AG10803 (cell line): ENCODE measurements around the gene PAK4.
"Not testable (repeated sequence)": the region's sequence is repeated elsewhere in the genome, so short reads cannot be mapped to it uniquely, and the experiment has no call there.

Source experiments
- DNase-seq: peaks from one replicate; pipeline ENCODE4 v3.0.0; 2010; ENCODE audit warnings: low read depth
- H3K4me3 ChIP-seq: 2 replicates; pipeline ENCODE4 v1.5.1; 2011; ENCODE audit warnings: mild to moderate bottlenecking, low read length, control low read depth
- TF ChIP-seq, protein P1 (sequence below): conservative IDR thresholded peaks from 2 replicates; pipeline ENCODE4 v1.5.1; 2011; ENCODE audit warnings: mild to moderate bottlenecking, low read length, control low read depth, inconsistent platforms

The PAK4 gene

DNA sequence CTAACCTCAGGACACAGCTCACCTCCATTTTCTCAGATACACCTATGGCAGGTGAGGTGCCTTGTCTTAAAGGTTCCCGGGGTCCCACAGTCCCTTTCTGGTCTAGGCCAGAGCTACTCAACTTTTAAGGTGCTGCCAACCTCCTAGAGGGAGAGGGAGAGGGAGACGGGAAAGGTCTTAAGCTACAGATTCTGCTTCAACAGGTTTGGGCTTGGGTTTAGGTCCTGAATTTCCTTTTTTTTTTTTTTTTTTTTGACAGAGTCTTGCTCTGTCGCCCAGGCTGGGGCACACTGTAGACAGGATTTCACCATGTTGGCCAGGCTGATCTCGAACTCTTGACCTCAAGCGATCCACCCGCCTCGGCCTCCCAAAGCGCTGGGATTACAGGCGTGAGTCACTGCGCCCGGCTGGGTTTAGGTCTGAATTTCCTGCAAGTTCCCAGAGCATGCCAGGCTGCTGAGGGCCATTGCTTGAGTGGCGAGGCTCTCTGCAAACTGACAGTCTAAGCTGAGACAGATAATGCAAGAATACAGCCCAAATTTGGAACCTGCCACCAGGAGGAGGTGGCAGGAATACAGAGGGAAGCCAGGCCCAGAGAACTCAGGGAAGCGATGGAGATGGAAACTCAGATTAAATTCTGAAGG lies 86.3 kb downstream of the PAK4 start:
- H3K4me3 ChIP-seq, result no peak overlapping the region
- DNase-seq, result no peak
- TF ChIP-seq, protein P1, sequence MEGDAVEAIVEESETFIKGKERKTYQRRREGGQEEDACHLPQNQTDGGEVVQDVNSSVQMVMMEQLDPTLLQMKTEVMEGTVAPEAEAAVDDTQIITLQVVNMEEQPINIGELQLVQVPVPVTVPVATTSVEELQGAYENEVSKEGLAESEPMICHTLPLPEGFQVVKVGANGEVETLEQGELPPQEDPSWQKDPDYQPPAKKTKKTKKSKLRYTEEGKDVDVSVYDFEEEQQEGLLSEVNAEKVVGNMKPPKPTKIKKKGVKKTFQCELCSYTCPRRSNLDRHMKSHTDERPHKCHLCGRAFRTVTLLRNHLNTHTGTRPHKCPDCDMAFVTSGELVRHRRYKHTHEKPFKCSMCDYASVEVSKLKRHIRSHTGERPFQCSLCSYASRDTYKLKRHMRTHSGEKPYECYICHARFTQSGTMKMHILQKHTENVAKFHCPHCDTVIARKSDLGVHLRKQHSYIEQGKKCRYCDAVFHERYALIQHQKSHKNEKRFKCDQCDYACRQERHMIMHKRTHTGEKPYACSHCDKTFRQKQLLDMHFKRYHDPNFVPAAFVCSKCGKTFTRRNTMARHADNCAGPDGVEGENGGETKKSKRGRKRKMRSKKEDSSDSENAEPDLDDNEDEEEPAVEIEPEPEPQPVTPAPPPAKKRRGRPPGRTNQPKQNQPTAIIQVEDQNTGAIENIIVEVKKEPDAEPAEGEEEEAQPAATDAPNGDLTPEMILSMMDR, result no peak

- TF ChIP-seq, protein P1, result peak; percentile 35
- DNase-seq, result no peak
- no peak overlapping the region for H3K4me3 ChIP-seq
These were observed 86.8 kb downstream of the PAK4 start for GRCh38 chr19:39212375-39212742.

- not testable (repeated sequence) for H3K4me3 ChIP-seq, DNase-seq
These were observed 89.7 kb downstream of the PAK4 start for GRCh38 chr19:39215323-39215722.

DNA sequence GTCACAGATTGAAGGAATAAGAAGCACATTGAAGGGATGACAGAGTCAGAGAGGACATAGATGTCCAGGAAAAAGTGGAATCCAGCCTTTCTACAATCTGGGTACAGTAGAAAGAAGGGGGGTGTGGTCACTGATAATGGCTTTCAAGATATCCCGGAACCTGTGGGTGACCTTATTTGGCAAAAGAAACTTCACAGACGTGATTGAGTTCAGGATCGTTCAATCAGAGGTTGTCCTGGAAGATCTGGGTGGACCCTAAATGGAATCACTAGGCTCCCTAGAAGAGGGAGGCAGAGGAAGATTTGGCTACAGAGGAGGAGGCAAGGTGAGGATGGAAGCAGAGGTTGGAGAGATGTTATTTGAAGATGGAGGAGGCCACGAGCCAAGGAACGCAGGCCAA lies 91.5 kb downstream of the PAK4 start:
- DNase-seq, result no peak
- TF ChIP-seq, protein P1, result no peak
- H3K4me3 ChIP-seq, result no peak overlapping the region

GRCh38 chr19:39218230-39219007 lies 92.8 kb downstream of the PAK4 start:
- TF ChIP-seq, protein P1, result no peak
- DNase-seq, result no peak
- H3K4me3 ChIP-seq, result no peak overlapping the region

GRCh38 chr19:39219108-39219507 lies 93.5 kb downstream of the PAK4 start:
- DNase-seq, H3K4me3 ChIP-seq: not testable (repeated sequence)

GRCh38 chr19:39223703-39224279 lies 98.2 kb downstream of the PAK4 start:
- no peak overlapping the region for H3K4me3 ChIP-seq
- DNase-seq, result peak; percentile 5
- TF ChIP-seq, protein P1, result no peak

GRCh38 chr19:39224910-39225309 lies 99.3 kb downstream of the PAK4 start:
- no peak overlapping the region for H3K4me3 ChIP-seq
- TF ChIP-seq, protein P1, result no peak
- DNase-seq, result no peak
